ENCODE results near the gene BDKRB2.

GRCh38 chr14:96206461-96206860, 1.8 kb downstream of the BDKRB2 start:
- TF ChIP-seq POU2F2 (IDR thresholded peaks at IDR 0.05; ENCODE audit: low read depth, low read length) (no peak), POLR2AphosphoS5 (IDR thresholded peaks at IDR 0.05; ENCODE audit: low read depth, low read length) (no peak), POLR2A (IDR thresholded peaks at IDR 0.05; ENCODE audit: low read depth, low read length) (no peak), TAF1 (IDR thresholded peaks at IDR 0.05; ENCODE audit: low read depth, low read length) (no peak)
